GM20431 (cell line): ENCODE measurements around the gene CORO7.
"Not testable (repeated sequence)": the region's sequence is repeated elsewhere in the genome, so short reads cannot be mapped to it uniquely, and the experiment has no call there.

Source experiments
- in situ Hi-C: fragments of 300-500 bp; cut with MseI, MboI; formaldehyde crosslinking; loops from one replicate; pipeline ENCODE4 v1.15.0; 2020; ENCODE audit warnings: low sequenced_read_pairs; ENCODE audit not compliant: unreplicated experiment

CORO7 gene

DNA sequence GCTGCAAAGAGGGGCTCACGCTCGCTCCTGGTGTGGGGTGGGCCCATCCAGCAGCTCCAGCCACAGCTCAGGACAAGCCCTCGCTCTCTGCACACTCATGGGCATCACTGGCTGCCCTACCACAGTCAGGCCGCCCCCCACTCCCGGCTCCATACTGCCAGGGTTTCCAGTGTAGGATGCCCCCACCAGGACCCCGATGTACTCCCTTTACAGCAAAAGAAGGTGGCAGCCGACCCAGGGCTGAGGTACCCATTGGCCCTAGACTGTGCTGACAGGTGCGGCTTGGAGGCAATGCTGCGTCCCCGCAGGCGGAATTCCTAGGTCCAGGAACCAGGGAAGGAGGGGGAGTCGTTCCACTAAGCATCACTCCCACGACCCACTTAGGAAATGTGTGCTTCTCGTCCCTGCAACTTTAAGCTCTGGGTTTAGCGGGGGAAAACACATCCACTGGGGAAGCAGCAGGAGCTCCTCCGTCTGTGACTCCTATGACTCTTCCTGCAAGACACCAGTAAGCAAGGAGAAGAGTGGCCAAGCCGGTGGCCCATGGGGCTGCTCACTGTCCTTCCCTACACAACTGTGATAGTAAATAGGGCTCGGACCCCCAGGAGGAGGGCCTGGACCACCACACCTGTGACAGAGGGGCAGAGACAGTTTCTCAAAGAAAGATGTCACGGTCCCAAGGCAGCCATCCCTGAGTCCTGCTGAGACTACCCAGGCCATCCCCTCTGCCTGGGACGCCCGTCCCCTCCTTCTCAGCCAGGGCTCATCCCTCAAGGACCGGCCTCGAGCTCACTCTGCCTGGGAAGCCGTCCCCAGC, 13.1 kb downstream of the CORO7 start:
- in situ Hi-C loops: no loop called here

DNA sequence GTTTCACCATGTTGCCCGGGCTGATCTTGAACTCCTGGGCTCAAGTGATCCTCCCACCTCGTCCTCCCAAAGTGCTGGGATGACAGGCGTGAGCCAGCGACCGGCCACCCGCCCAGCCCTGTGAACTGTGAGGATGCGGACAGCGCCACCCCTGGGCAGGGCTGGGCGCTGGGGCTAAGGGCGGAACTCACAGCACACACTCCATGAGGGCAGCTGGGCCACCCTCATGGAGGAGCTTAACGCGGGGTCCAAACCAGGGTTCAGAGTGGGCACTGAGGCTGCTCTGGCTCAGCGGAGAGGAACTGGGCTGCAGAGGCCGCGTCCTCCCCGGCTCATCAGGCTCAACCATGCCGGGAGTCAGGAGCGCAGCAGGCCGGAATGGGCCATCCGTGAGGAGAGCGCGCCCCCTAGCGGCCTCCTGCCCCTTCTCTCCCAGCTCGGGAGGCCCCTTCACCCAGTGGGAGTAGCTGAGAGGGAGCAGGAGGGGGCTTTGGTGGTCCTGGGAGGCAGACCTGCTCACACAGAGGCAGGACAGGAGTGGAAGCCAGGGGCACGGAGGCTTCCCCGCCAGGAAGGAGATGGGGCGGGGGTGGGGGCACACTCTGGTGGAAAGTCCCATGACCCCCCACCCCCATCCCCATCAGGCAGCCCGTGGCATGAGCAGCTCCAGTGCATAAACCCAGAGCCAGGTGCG, 13.8 kb downstream of the CORO7 start:
- in situ Hi-C loops: no loop called here

DNA sequence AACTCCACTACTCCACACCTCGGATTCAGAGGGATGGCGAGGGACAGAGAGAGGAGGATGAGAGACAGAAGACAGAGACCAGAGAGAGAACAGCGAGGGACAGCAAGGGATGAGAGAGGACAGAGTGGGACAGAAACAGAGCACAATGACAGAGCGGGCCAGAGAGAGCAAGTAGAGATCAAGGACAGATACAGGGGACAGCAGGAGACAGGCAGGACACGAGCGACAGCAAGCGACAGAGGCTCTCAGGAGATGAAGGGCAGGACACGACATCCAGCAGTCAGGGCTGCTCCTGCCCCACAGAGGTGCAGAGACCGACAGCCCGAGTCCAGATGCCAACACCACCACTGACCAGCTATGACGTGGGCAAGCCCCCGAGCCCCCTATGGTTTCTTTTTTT, 14.9 kb downstream of the CORO7 start:
- in situ Hi-C loops: no loop called here

DNA sequence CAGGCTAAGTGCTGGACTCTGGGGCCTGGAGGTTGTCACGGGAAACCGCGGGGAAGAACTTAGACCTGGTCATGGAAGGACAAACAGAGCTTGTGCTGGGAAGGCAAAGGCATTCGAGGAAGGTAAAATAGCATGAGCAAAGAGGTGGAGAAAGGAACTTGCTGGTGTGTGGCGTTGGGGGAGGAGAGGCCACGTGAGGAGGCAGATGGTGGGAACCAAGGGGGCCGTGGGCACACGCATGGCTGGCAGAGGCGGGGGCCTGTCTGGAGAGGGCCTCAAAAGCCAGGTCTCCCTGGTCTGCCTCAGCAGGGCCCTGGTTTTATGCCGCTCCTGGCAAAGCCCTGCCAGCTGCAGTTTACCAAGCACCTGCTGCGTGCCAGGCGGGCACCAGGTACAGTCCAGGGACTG, 15.3 kb downstream of the CORO7 start:
- in situ Hi-C loops: no loop called here

DNA sequence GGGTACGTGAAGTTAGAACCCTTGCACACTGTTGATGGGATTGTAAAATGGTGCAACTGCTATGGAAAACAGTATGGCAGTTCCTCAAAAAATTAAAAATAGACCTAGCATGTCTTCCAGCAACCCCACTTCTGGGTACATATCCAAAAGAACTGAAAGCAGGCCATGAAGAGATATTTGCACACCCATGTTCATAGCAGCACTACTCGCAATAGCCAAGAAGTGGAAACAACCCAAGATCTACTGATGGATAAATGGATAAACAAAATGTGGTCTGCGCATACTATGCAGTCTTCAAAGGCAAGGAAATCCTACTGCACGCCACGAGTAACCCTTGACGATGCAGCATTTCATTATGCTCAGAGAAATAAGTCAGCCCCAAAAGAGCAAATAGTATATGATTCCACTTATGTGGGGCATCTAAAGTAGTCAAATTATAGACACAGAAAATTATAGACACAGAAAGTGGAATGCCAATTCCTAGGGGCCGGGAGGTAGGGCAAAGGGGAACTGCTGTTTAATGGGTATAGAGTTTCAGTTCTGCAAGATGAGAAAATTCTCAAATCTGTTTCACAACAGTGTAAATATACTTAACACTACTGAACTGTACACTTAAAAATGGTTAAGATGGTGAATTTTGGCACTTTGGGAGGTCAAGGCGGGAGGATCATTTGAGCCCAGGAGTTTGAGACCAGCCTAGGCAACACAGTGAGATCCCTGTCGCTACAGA, 17.2 kb downstream of the CORO7 start:
- in situ Hi-C loops: no loop called here

DNA sequence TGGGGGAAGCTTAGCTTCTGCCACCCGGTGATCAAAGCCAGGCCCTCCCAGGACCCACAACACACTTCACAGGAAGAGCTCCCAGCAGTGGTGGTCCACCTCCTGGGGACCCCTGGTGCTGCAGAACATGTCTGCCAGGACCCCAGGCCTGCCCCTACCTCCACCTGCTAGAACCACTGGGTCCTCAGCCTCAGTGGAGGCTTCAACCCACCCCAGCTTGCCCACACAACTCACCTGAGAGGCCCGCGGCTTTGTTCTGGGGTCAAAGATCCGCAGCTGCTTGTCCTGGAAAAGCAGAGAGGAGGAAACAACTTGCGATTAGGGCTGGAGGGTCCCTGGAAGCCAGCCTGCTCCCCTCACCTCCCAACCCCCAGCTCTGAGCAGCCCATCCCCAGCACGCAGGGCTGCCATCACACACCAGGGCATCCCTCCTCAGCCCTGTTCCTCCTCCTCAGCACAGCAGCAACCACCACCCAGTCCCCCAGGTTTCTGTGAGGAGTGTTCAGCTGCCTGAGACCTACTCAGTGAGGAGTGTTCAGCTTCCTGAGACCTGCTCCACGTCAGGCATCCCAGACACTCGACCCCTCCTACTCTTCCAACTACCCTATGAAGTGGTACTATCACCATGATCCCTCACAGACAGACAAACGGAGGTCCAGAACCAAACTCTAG, 21.2 kb downstream of the CORO7 start:
- in situ Hi-C loops: no loop called here

DNA sequence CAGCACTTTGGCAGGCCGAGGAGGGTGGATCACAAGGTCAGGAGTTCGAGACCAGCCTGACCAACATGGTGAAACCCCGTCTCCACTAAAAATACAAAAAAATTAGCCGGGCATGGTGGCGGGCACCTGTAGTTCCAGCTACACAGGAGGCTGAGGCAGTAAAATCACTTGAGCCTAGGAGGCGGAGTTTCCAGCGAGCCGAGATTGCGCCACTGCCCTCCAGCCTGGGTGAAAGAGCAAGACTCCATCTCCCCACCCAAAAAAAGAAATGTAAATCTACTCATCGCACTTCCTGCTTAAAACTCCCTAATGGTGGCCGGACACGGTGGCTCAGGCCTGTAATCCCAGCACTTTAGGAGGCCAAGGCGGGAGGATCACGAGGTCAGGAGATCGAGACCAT, 22.5 kb downstream of the CORO7 start:
- in situ Hi-C loops: not testable (repeated sequence)

DNA sequence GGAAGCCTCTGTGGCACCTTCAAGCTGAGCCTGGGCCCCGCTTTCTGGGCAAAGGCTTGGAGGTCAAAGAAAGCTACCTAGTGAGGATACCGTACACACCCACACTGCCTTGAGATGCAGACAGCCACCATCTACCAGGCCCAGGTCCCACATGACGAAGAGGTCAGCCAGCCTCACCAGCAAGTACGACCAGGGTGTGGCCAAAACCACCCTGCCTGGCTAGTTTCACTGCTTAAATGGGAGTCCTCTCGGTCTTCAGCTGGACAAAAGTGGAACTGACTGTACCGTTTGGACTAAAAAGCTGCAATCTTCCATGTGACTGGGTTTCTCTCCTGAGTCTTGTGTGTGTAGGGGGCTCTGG, 23.2 kb downstream of the CORO7 start:
- in situ Hi-C loops: no loop called here

DNA sequence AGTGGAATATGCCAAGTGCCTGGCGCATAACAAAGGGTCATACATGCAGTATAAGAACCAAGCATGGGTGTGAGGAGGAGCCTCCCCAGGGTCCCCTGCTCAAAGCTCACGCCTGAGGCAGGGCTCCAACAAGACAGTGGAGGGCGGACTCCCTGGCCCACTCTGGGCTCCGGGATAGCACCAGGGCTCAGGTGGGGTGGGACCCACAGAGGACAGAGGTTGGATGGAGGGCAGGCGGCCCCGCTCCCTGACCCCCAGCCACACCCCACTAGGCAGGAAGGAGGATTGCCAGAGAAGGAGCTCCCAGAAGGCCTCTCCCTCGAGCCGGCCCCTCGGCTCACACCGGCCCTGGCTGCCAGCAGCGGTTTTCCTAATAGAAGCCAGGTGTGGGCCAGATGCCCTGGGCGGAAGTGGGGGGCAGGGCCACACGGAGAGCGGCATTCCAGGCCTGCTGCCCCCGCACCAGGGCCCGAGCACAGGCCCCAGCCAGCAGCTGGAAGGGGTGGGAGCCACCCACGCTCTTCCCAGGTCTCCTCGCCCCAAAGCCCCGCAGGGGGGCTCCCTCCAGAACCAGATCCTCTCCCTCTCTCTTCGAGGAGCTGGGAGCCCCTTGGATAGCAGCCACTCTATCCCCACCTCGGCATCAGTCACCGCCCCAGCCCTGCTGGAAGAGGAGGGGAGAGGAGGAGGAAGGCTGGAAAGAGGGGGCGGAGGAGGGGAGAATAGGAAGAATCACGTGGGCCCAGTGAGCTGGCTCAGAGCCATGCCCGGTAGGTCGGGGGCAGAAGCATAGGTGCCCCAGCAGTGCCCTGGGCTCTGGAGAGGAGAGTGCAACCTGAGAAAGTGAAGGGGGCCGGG, 23.8 kb downstream of the CORO7 start:
- in situ Hi-C loops: no loop called here

DNA sequence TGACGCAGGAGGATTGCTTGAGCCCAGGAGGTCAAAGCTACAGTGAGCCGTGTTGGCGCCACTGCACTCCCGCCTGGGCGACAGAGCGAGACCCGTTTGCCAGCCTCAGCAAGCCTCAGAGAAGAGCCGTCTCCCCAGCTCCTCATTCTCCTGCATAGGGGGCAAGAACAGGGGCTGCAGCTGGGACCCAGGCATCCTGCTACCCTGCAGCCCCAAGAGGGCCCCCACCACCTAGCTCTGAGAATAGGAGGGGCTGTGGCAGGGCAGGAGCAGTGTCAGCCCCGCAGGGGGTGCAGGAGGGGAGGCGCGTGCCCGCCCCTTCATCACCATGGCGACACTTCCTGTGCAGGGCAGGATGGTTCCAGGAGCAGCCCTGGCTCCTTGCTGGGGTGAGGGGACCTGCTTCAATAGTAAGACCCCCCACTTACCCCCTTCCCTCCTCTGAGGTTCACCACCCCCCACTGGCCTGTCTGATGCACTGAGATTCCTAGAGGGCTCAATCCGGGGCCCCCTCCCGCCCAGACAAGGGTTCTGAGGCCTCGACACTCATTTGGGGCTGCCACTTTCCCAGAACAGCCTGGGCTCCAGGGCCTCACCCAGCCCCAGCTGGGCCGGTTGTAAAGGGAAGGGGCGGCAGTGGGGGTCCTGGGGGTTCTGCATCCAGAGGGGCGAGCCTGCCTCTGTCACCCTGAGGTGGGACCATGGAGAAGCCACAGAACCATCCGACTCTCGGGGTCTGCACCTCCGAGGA, 24.6 kb downstream of the CORO7 start:
- in situ Hi-C loops: no loop called here

DNA sequence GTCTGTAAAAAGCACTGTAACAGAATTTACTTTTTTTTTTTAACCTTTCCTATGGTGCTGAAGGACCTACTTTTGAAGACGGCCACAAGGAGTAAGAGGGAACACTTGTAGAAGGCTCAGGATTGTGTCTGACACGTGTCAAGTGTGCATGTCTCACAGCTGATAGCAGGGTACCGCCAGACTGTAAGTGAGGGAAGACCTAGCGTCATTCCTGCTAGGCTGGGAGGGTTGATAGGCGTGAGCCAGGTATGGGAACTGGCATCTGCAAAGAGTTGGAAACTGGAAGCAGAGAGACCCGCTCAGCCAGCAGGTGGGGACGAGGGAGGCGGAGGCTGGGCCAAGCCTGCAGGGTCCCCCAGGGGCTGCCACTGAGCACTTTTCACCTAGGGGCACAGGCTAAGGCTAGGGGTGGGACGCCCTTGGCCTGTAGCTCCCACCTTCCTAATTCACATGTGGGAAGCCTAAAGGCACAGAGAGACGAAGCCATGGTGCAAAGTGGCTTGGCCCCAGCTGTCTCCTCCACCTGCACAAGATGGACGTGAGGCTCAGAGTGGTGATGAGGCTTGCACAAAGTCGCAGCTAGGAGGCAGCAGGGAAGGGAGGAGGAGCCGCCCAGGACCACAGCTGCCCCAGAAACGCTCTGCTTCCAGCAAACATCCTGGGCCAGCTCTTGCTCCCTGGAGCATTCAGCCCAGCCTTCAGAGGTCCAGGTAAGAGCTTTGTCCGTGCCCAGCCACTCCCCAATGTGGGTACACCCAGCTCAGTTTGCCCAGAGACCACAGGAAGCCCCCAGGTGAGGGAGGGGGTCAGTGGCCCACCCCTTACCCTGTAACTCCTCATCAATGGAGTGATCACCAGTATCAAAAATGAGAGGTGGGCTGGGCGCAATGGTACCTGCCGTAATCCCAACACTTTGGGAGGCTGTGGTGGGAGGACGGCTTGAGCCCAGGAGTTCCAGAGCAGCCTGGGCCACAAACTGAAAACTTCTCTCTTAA, 25.8 kb downstream of the CORO7 start:
- in situ Hi-C loops: no loop called here

DNA sequence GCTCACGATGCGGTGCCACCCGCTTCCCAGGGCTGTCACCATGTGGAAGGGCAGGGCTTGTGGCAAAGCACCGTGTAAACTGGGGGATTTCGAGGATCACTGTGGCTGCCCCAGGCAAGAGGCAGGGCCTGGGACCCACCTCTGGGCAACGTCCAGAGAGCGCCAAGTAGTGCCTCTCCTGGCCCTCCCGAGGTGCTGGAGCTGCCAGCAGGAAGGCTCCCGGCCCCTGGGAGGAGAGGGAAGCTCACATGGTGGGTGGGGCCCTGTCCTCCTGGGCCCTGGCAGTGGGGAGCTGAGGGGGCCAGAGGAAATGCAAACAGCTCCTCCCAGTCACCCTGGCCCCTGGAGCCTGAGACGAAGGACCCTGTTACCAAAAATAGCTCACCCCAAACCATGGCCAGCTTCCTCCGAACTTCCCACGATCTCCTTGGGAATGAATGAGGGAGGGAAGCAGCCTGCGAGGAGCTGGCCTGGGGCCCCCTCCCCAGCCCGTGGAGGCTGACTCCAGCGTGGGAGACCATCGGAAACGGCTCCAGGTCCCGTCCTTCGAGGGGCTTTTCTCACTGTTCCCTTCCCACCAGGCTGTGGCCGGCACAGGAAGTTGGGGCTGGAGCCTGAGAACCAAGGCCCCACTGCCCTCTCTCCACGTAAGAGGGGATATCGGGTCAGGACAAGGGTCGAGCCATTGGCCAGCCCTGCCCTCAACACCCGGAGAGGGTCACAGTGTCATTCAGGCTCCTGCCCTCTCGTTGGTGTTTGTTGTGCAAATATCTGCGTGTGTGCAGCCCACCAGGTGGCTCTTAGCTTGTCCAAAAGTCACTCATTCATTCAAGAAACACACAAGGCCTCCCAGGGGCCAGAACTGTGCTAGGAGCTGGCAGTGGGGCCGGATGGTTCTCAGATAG, 27.1 kb downstream of the CORO7 start:
- in situ Hi-C loops: no loop called here

DNA sequence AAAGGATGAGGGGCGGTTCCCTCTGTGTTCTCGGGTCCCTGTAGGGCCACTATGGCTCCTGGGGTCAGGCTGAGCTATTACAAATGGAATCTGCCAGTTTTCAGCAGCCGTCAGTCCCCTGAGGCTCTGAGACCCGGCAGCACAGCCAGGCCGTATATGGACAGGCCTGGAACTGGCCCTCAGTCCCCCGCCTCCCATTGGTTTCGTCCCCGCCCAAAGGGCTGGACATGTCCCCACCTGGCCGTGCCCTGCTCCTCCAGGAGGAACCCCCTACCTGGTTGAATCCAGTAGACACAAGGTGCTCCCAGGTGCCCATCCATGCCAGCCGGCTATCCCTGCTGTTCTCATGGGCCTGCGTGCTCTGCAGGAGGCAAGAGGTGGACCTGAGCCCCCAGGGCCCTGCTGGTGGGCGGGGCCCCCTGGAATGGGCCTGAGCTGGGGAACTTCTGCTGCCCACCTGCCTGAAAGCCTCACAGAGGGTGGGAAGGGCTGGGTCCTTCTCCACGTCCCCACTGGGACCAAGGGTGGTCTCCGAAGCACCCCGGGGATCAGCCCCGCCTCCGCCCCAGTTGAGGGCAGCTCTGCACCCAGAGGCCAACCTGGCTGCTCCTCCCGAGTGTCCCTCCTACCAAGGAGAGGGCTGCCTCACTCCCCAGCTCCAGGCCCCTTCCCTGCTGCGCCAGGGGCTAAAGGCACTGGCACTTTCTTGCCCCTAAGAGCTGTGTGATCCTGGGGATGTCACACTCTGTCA, 27.9 kb downstream of the CORO7 start:
- in situ Hi-C loops: no loop called here

DNA sequence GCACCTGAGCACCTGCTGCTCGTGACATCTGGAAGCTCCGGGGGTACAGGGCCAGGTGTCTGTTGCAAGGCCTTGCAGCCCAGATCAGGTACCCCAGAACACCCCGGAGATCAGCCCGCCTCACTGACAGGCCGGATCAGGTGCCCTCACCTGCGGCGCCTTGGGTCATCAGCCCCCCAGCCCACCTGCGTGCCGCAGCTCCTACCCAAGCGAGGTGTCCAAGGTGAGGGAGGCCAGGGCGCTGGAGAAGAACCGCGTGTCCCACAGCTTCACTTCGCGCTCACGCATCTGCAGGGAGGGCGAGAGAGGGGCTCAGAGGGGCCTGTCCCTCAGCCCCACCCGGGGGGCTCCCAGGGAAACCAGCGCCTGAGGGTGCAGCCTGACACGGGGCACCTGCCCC, 28.6 kb downstream of the CORO7 start:
- in situ Hi-C loops: no loop called here

DNA sequence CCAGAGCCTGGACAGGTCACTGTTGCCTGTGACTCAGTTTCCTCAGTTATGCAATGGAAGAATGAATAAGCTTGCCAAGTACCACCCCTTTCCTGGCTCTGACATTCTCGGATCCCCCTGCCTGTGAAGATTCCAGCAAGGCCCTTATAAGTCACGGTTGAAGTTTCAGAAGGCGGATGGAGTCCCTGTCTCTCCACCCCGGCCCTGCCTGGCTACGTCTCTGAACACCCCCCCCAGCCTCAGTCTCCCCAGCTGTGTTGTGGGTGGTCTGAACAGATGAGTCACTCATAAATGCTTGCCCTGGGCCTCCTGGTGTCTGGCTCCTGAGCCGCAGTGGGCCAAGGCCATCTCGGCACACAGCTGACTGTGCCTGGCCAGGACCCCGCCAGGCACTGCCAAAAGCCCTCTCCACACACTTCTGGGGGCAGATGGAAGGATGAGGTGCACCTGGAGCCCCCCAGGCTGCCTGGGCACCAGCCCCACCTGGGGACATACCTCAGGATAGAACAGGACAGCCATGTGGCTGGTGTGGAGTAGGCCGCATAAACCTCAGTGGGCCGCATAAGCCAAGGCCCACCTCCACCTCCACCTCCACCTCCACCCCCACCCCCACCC, 29.3 kb downstream of the CORO7 start:
- in situ Hi-C loops: no loop called here

DNA sequence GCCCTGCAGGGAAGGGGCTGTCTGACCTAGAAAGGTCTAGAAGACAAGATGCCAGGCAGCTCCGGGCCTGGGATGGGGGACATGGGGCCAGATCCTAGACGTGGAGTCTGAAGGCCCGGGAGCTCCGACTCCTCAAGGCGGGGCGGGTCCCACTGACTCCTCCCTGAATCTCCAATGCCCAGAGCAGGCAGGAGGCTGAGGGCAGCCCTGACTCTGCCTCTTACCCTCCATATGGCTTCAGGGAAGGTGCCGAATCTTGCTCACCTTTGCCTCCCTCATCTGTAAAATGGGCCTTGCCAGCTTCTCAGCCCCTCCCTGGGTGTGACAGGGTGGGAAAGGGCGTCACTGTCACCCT, 30.0 kb downstream of the CORO7 start:
- in situ Hi-C loops: no loop called here
